NCI-H2107 (cell line): Measurements from ENCODE around the gene MLIP.
"Not testable (repeated sequence)": the region's sequence is repeated elsewhere in the genome, so short reads cannot be mapped to it uniquely, and the experiment has no call there.

ENCODE experiments used
- DNase-seq: peaks from one replicate; lab custom pipeline; 2025; lab: John Stamatoyannopoulos, UW

MLIP gene

DNA sequence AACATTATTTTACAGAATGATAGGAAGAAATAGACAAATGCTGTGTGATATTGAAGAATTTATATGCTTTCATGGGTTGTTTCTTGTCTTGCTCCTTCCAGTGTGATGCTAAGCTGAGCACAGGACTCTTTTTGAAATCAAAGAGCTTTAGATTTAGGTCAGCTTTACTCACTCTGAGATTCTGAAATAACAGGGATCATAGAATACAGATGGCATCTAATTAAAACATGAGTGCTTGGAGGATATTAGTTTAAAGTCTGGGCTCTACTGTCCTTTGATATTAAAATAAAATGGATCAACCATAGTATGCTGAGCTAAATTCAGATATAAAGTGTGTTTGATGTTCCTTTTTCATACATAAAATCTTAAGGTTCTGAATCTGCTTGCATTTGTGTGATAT lies 29.6 kb downstream of the MLIP start:
- no peak for DNase-seq

DNA sequence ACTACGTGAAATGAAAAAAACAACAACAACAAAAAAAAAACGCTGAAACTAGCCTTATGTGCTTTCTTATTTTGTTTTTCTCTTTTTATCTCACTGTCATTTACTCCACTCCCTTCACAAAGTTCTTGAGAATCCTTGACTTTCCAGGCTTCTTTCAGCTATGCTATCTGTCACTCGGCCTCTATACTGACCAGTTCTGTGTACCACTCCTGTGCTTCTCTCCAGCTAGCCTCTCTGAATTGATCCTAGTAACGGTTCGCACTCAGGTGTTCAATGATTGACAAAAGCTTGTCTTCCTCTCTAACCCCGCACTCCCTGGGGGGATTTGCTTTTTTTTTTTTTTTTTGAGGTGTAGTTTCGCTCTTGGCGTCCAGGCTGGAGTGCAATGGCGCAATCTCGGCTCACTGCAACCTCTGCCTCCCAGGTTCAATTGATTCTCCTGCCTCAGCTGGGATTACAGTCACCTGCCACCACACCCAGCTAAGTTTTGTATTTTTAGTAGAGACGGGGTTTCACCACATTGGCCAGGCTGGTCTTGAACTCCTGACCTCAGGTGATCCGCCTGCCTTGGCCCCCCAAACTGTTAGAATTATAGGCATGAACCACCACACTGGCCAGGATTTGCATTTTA lies 31.8 kb downstream of the MLIP start:
- DNase-seq = no peak

DNA sequence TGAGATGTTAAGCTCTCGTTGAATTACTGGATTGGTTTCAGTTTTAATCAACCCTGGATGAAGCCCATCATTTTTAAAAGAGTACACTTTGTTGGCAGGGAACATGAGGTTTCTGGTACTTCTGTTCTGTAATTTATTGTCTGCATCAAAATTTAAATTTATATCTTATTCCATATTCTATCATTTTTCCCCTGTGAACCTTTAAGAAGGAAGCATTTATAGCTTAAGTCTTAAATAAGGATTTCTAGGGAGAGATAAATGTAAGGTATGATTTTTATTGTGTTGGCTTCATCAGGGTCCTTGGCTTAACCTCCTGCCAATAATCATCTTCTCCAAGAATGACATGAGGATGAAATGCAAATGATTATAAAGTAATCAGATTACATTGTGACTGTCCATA lies 40.6 kb downstream of the MLIP start:
- no peak for DNase-seq

DNA sequence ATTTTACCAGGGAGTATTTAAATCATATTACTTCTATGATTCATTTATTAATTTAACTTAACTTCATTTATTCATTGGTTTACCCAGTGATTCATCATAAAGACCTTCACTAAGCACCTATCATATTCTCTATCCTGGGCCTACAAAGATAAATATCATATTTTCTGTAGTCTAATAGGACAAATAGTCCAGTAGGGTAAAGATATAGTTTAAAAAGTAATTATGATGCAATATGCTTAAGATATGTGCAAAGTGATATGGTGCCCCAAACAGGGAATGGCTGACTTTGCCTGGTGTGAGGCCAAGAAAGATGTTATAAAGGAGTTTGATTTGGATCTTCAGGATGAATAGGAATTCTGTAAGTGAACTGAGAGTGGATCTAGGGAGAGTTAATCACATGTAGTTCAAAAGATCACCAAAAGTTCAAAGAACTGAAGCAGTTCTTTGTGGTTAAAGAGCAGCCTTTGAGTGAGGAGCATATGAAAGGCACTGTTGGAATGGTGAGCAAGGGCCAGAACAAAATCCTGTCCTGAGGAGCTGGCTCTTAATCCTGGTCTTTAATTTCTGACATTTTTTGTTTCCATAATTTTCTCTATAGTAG lies 45.5 kb downstream of the MLIP start:
- no peak for DNase-seq

DNA sequence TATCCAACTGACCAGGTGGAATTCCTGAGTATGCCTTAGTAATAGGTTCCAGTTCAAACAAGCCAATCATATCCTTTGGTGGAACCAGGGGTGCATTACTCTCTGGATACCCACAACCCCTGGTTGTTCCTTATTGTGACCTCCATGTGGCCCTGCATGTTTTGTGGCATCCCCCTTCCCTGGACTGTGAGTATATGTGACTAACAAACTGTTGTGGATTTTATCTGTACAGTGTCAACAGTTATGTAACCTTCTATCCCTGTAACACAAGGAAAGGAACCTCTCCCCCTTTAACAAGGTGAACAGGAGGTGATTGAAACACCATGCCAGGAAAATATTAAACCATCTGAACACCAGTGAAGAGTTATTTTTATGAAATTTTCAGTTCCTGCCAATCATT lies 46.2 kb downstream of the MLIP start:
- no peak for DNase-seq

DNA sequence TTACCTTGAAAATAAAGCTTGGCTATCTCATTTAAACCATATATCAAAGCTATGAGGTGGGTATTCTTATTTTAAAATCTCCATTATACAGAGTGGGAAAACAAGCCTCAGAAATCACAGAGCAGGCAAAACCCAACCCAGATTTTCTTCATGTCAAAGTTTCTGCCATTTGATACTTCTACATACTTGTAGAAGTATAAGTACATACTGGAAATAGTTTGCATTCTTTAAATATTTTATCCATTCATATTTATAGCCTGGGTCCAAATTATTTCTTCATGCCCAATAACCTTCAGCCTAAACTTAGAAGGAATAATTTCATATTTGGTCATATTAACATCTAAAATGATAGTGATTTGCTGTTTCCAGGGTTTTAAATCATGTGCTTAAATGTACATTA lies 61.8 kb downstream of the MLIP start:
- DNase-seq = no peak

DNA sequence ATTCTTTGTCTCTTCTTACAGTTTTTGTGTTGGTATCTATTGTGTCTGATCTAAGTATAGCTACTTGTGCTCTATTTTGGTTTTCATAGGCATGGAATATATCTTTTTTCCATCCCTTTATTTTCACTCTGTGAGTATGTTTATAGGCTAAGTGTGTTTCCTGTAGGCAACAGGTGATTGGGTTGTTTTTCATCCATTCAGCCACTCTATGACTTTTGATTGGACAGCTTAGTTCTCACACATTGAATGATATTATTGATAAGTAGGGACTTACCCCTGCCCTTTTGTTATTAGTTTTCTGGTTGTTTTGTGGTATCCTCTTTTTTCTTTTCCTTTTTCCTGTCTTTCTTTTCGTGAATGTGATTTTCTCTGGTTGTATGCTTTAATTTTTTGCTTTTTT lies 67.9 kb downstream of the MLIP start:
- no peak for DNase-seq

DNA sequence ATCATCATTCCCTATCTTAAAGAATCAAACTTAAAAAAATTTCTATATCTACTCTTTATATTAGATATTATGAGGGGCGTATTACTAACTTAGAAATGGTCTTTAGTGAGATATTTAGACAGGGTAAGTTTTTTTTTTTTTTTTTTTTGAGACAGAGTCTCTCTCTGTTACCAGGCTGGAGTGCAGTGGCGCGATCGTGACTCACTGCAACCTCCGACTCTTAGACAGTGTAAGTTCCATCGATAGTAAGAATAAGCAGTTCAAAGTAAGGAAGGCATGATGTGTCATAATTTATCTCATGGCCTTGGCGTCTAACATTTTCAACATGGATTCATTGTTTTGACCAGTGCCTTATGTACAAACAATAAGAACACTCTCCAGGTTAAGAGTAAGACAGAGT lies 72.4 kb downstream of the MLIP start:
- DNase-seq = no peak

DNA sequence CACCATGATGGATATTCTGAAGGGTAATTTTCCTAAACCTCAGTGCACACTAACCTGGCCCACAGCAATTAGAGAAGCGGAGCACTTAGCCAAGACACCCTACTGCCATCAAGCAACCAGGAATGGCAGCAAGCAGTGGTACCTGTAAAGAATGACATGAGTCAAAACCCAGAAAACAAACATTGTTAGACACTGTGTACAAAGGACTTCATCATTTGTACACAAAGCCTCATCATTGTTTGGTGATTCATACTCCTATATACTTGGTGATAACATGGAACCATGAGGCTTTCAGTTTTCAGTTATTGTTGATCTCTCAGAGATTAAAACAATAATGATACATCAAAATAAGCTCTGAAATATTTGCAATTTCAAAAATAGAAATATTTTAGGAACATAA lies 74.6 kb downstream of the MLIP start:
- no peak for DNase-seq

DNA sequence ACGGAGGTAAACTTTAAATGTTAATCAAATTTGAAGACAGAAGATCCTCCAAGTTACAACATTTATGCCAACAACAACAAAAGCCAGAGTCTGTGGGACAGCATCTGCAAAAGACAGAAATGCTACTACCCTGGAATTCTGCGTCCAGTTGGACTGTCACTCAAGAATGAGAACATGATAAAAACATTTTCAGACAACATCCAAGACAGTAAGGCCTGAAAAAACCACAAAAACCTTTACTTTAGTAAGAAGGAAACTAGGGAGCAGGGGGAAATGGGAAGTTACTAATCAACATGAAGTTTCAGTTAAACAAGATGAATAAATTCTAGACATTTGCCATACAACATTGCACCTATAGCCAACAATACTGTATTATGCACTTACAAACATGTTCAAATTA lies 77.6 kb downstream of the MLIP start:
- no peak for DNase-seq

DNA sequence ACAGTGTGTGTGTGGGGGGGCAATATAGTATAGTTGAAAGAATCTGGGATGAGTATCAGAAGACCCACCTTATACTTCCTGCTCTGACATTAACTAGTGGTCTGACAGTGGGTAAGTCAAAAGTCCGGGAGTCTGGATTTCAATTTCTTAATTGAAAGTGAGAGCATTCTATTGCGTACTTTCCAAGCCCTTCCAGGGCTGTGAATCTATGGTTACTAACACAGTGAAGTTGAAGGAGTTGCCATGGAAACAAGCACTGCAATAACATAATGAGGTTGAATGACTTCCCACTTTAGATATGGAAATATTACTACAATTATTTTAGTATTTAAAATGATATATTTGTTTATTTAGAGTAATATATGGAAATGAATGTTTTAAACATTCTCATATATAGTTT lies 80.2 kb downstream of the MLIP start:
- no peak for DNase-seq

DNA sequence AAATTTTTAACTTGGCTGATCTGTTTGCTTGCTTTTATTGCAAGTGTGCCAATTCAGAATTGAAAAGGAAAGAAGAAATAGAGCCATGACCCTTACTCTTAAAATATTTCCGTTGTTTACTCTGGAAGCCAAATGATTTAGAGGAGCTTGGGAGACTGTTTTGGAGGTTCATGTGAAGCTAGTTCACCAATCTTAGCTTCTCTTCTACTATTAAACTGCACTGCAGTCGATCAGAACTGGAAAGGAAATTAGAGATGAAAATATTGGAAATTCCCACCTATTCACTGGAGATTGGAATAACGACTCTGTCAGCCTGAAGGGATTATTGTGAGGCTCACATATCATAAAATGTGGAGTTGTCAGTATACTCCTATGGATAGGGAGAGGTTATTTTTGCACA lies 81.8 kb downstream of the MLIP start:
- no peak for DNase-seq

DNA sequence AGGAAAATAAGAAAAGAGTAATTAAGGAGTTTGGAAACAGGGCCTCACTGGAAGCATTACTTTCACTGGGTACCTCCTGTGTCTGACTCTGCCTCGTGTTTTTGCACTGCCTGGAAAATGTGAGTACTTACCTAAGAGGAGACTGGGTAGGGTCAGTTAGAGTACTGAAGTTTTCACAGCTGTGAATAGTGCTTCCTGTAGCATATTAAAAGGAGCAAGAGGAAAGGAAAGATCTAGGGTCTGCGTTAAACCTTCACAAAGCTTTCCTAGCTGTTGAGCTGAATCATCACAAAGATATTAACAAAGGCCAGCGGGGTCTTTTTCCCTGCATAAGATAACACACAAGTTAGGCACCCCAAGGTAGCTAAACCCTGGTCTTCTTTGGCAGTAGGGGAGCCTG lies 82.3 kb downstream of the MLIP start:
- no peak for DNase-seq

DNA sequence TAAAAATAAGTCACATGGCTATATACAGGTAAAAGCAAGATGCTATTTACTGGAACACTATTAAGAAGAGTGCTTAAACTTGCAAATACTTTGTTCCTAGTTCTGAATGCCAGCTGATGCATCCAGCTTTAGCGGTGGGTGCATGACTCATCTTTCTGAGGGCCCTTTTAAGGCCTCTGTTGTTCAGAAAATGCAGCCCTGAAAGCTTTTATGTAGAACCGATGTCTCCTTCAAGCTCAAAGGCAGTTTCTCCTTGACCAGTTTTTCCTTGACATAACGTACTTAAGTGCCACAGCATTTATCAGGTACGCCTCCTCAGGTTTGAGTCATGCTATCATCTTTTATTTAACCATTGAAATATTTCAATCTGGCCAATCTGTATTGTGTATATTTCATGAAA lies 82.8 kb downstream of the MLIP start:
- DNase-seq = no peak

DNA sequence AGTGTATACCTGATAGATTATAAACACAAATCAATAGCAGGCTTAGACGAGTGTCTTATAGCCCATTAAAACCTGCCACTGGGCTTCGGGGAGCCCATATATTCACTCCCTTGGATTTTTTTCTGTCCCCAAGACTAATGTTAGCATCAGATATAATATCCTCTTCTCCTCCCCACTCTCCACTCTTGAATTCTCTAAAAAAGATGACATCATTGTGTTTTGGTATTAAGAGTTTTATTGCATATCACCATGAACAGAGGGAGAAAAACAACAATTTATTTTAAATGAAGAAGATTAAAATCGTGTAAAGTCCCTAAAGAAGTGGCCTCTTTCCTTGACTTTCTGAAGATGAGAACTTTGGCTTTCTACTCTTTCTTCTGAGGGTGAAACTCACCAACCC lies 84.4 kb downstream of the MLIP start:
- DNase-seq = no peak

DNA sequence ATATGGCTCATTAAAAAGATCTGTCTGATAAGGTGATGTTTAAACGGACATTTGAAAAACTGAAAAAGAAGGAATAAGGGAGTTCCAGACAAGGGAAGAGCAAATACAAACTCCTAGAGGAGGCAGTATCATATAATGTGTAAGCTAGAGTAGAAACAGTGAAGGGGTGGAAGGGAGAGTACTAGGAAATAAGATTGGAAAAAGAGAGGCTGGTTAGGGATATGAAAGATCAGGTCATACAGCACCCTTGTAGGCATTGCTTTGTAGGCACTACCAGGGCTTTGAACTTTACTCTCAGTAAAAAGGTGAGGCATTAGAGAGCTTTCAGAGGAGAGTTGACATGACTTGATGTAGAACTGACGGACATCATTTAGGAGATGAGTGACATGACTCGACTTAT lies 85.7 kb downstream of the MLIP start:
- no peak for DNase-seq

DNA sequence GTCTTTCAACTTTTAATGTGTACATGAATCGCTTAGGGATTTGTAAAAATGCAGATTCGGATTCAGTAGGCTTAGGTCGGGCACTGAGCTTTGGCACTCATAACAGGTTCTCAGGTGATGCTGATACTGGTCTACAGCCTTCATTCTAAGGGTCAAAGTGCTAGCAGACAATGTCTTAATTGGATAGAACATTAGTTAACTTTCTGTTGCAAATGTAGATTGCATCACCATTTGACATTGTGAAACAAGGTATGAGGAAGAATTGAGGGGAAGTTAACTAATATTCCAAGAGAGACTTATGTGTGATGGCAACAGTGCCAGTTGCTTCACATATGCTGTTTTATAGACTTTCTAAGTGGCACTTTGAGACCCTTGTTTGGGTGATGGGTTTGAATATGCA lies 86.9 kb downstream of the MLIP start:
- DNase-seq = no peak

DNA sequence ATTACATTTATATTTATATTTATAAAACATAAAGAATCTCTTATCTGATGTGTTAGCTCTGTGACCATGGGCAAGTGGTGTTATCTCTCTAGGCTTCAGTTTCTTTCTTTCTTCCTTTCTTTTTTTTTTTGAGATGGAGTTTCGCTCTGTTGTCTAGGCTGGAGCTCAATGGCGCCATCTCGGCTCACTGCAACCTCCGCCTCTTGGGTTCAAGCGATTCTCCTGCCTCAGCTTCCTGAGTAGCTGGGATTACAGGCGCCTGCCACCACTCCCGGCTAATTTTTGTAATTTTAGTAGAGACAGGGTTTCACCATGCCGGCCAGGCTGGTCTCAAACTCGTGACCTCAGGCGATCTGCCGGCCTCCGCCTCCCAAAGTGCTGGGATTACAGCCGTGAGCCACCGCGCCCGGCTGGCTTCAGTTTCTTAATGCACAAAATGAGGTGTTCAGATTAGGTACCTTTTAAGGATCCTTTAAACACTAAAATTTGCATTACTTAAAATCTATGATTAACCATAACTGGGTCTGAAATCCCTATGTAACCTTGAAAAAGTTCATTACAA lies 92.3 kb downstream of the MLIP start:
- DNase-seq = not testable (repeated sequence)

DNA sequence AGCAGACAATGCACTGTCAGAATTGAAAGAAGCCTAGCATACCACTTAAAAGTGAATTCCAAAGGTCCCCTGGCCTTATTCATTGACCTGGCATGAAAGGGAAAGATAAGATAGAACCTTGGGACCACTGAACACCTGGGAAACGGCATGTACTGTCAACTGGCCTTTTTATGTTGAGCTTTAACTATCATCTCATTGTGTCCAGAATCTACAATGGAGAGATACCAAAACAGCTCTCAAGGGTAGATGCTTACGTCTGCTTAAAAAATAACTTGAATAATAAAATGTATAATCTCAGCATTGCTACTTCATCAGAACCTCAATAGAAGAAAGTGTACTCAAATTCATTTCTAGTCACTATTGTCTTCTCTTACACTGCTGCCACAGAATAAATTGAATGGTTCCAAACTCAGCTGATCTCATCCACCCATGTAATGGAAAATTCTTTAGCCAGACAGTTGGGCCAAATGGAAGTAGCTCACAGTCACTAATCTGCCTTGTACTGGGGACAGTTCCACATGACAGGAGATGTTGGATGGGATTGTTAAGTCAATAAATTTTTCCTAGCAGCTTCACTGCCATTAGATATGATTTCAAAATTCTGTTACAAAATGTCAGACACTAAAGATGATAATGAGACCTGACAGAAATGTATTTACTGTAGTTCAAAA lies 93.8 kb downstream of the MLIP start:
- no peak for DNase-seq

DNA sequence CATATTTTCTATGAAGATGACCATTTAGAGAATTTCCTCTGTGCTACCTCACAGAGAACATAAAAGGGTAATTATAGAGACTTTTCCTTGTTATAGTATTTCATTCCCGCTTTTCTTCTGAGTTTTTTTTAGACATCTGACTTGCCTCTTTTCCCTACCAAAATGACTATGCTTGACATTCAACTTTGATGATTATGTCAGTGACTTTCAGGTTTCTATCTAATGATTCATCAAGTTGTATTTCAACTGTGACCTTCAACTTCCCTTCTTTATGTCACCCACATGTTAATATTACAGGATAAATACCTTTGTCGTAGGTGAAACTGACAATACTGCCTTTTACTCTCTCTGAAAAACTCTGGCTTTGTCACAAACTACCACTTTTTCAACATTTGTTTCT lies 95.3 kb downstream of the MLIP start:
- DNase-seq = no peak

DNA sequence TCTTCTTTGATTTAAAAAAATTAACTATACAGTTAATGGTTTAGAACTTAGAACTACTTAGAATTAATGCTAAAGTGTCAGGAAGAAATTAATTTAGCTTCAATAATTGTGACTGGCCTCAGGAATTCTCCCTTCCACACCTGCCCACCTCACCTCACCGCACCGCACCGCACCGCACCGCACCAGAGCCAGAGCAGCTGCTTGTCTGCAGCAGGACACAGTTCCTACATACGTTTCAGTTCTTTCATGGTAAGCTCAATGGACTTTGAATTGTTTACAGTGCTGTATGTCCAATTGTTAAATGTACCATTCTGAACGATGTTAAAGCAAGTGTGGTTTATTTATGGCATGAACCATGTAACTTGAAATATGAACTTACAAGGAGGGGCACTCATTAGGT lies 98.7 kb downstream of the MLIP start:
- not testable (repeated sequence) for DNase-seq

DNA sequence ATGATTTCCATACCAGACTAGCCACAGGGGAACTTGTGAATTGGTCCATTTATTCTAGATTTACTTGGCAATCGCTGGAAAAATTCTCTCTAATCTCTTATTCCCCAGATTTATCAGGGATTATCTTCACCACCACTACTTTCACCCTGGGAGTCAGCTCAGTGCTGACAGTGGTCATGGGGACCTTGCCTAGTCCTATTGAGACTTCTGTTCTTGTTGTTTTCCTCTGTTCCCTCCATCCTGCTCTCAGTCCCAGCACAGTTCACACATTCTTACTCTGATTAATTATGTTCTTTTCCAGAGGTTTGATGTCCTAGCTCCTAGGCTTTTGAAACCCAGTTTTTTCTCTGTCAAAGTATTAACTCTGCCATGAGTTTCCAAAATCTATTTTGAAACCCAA lies 103.0 kb downstream of the MLIP start:
- no peak for DNase-seq

DNA sequence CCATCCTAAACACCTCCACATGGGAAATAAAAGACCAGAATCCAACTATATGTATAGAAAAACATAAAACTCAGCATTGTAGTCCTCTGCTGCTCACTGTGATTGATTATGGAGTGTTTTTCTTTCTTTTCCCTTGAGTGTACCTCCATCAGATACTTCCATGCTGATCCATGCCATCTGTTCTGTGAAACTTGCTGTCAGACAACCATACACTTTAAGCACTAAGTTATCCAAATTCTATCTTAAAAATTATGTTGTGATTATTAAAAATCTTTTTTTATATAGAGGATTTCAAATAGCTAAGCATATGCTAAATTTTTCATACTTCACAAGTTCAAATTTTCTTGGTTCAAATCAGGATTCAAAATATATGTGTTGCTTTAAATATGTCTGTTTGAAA lies 105.1 kb downstream of the MLIP start:
- DNase-seq = no peak

DNA sequence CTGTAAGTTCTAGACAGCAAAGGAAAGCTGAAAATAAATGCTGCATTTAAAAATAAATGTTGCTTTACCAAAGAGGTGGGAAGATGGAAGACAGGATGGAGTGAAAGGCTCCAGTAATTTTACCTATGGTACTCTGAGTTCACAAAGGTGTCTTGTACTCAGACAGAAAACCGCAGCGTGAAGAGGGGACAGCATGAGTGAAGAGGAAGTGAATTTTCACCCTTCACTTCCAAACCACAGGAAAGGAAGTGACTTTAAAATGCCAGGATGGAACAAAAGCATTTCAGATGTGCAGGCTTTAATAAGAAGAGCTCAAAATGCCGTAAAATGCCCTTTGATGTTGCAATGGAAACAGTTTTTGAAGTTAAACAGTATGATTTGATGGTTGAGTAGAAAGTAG lies 105.8 kb downstream of the MLIP start:
- DNase-seq = no peak
